NCI-H748 treated with DMSO at 0.1 percent for 48 hours (cell line): ENCODE results near the gene PPM1E.
"Not testable (repeated sequence)": the region's sequence is repeated elsewhere in the genome, so short reads cannot be mapped to it uniquely, and the experiment has no call there.

Experiments
- DNase-seq: peaks from one replicate; lab custom pipeline; 2025; lab: John Stamatoyannopoulos, UW

PPM1E gene

GRCh38 chr17:58947824-58948223 lies 192.2 kb downstream of the PPM1E start:
- no peak for DNase-seq

- DNase-seq: not testable (repeated sequence)
Measured at GRCh38 chr17:58954358-58954757, 198.7 kb downstream of the PPM1E start.

GRCh38 chr17:58956997-58957724 lies 201.5 kb downstream of the PPM1E start:
- no peak for DNase-seq

GRCh38 chr17:58957725-58958073 lies 202.0 kb downstream of the PPM1E start:
- not testable (repeated sequence) for DNase-seq

GRCh38 chr17:58960068-58960467 lies 204.4 kb downstream of the PPM1E start:
- peak; percentile 38 for DNase-seq

- no peak for DNase-seq
Measured at GRCh38 chr17:58965221-58965620, 209.6 kb downstream of the PPM1E start.

GRCh38 chr17:58966208-58966607 lies 210.6 kb downstream of the PPM1E start:
- DNase-seq: no peak

GRCh38 chr17:58968426-58969061 lies 212.9 kb downstream of the PPM1E start:
- peak; percentile 59 for DNase-seq

- DNase-seq: peak; percentile 97
Measured at GRCh38 chr17:58969156-58969555, 213.5 kb downstream of the PPM1E start.

- no peak for DNase-seq
Measured at GRCh38 chr17:58969612-58970011, 214.0 kb downstream of the PPM1E start.

- no peak for DNase-seq
Measured at GRCh38 chr17:58970609-58971450, 215.2 kb downstream of the PPM1E start.

GRCh38 chr17:58974354-58974753 lies 218.7 kb downstream of the PPM1E start:
- DNase-seq: no peak

GRCh38 chr17:58976541-58976940 lies 220.9 kb downstream of the PPM1E start:
- no peak for DNase-seq

- DNase-seq: no peak
Measured at GRCh38 chr17:58980706-58981481, 225.2 kb downstream of the PPM1E start.

GRCh38 chr17:58982626-58983025 lies 227.0 kb downstream of the PPM1E start:
- no peak for DNase-seq

GRCh38 chr17:58985367-58985766 lies 229.7 kb downstream of the PPM1E start:
- no peak for DNase-seq

- DNase-seq: no peak
Measured at GRCh38 chr17:58985971-58986370, 230.3 kb downstream of the PPM1E start.

- no peak for DNase-seq
Measured at GRCh38 chr17:58989629-58990028, 234.0 kb downstream of the PPM1E start.

GRCh38 chr17:58991718-58992331 lies 236.2 kb downstream of the PPM1E start:
- no peak for DNase-seq

GRCh38 chr17:58993311-58993710 lies 237.7 kb downstream of the PPM1E start:
- no peak for DNase-seq

GRCh38 chr17:58995247-58995940 lies 239.7 kb downstream of the PPM1E start:
- no peak for DNase-seq
